HG03066 (cell line): ENCODE measurements around the gene PPIG.
"Not testable (repeated sequence)": the region's sequence is repeated elsewhere in the genome, so short reads cannot be mapped to it uniquely, and the experiment has no call there.

Experiments used
- ATAC-seq: cut with Tn5 transposase; IDR thresholded peaks from one replicate; pipeline ENCODE4 v1.9.1; 2021; ENCODE audit warnings: low read depth; ENCODE audit not compliant: unreplicated experiment

Gene PPIG

GRCh38 chr2:169585673-169586072, 1.5 kb downstream of the PPIG start:
- no peak for ATAC-seq

DNA sequence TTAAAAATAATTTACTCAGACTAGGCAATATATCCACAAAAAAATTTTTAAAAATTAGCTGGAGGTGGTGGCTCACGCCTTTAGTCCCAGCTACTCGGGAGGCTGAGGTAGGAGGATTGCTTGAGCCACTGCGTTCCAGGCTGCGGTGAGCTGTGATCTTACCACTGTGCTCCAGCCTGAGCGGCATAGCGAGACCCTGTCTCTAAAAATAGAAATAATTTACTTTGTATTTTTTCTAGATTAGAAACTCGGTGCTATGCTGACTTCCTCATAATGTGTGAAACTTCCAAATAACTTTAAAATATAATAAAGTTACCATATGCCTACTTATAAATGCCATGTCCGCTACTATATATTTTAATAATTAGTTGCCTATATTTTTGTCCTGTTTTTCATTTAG, 6.7 kb downstream of the PPIG start:
- no peak for ATAC-seq

DNA sequence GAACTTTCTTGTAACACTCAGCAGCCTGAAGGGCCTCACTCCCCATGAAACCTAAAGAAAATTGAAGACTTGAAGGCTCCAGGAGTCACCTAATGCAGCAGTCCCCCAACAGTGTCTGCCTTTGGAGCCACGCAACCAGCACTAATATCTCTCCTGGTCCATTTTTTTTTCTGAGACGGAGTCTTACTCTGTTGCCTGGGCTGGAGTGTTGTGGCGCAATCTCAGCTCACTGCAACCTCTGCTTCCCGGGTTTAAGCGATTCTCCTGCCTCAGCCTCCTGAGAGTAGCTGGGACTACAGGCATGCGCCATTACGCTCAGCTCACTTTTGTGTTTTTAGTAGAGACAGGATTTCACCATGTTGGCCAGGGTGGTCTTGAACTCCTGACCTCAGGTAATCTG, 12.4 kb downstream of the PPIG start:
- ATAC-seq, result not testable (repeated sequence)

- no peak for ATAC-seq
Measured at GRCh38 chr2:169598982-169599381, 14.8 kb downstream of the PPIG start.

- no peak for ATAC-seq
Measured at GRCh38 chr2:169599568-169599967, 15.4 kb downstream of the PPIG start.

GRCh38 chr2:169609264-169609663, 25.1 kb downstream of the PPIG start:
- no peak for ATAC-seq

- ATAC-seq, result no peak
Measured at GRCh38 chr2:169613876-169614275, 29.7 kb downstream of the PPIG start.

GRCh38 chr2:169615982-169616381, 31.8 kb downstream of the PPIG start:
- ATAC-seq, result not testable (repeated sequence)

- no peak for ATAC-seq
Measured at GRCh38 chr2:169619946-169620345, 35.8 kb downstream of the PPIG start.

GRCh38 chr2:169620509-169620908, 36.4 kb downstream of the PPIG start:
- no peak for ATAC-seq

DNA sequence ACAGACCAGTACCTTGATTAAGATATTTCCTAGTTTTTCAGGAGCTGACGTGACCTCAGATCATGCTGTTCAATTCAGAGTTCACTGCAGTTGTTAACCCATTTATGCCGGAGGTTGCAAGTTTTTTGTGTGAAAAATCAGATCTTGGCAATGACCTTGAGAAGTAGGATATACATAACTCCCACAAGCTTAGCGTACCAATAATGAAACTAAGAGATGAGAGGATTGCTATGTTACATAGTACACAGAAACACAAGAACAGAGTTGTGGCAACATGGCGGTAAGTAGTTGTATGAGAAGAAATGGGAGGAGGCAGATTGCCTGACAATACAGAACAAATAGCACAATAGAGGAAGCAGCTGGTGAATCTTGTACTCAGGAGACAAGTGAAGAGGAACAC, 39.1 kb downstream of the PPIG start:
- no peak for ATAC-seq

DNA sequence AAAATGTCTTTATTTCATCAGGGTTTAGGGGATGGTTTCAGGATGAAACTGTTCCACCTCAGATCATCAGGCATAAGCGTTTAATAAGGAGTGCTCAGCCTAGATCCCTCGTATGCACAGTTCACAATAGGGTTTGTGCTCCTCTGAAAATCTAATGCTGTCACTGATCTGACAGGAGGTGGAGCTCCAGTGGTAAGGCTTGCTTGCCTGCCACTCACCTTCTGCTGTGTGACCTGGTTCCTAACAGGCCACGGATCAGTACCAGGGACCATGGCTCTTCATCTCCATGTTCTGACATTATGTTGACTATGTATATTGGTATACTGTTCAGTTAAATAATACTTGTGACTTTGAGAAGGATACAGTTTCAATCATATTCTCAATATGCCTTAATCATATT, 41.6 kb downstream of the PPIG start:
- ATAC-seq, result no peak

- ATAC-seq, result no peak
Measured at GRCh38 chr2:169636440-169637097, 52.4 kb downstream of the PPIG start.

DNA sequence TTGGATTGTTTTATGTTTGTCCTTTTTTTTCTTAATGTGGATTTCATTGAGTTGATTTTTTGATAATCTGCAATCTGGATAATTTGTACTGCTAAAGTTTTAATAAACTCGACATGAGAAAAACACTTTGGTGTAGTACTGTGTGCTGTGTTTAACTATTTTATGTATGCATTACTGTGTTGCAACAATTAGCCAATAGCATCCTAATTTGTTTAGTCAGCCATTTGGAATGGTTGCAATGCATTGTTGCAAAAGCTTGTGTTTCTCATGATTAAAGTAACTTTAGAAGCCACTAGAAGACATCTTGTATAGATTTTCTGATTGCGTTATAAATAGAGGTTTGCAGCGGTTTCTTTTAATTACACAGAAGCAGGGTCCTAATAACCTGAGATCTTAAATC, 53.5 kb downstream of the PPIG start:
- no peak for ATAC-seq

DNA sequence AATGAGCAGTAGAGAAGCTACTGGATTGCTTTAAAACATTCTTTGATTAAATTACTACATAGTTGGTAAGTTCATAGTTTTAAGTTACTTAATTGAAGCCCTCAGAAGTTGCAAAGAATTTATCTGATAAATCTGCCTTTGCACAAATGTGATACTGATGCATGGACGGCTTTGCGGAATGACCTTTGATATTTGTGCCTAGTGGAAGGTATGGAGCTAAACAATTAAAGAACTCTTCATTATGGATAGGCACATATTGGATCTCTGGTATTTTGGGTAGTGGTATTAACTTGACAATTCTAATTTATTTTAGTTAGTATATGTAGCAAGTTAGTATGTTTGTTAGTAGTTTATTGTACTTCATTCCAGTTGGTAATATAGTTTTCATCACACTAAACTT, 56.0 kb downstream of the PPIG start:
- ATAC-seq, result no peak

GRCh38 chr2:169641464-169641863, 57.3 kb downstream of the PPIG start:
- no peak for ATAC-seq

DNA sequence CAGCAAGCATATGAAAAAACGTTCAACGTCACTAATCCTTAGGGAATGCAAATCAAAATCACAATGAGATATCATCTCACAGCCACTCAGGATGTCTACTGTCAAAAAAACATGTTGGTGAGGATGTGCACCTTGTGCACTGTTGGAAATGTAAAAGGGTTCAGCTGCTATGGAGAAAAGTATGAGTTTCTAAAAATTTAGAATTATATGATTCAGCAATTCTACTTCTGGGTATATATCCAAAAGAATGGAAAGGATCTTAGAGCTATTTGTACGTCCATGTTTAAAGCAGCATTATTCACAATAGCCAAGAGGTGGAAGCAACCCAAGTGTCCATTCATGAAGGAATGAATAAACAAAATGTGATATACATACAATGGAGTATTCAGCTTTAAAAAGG, 60.0 kb downstream of the PPIG start:
- ATAC-seq, result no peak

DNA sequence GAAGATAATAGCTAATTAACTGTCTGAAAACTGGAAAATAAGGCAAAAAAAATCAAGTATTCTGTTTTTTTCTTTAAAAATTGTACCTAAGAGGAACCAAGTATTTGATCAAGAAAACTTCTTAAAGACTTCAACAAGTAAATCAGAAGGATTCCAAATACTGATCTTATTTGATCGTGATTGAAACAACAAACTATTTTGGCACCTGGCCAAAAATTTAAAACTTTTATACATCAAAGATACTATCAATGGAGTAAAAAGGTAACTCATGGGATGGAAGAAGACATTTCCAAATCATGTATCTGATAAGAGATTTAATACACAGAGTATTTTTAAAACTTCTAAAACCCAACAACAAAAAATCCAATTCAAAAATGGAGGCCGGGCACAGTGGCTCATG, 63.3 kb downstream of the PPIG start:
- ATAC-seq, result no peak

DNA sequence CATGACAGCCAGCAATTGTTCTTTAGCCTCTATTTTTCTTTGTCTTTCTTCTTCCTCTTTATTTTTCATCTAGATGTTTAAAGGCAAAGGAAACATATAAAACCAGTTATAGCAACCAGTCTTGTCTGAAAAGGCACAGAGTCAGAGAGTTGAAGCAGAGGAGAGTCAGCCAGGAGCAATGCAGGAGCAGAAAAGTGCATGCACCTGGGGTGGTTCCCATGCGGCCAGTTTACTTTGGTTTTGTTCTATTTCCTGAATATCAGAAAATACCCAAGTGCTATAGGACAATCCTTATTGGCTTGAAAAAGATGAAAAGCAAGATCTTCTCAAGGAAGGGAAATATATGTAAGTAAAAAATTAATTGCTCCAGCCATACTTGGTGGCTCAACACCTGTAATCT, 65.1 kb downstream of the PPIG start:
- no peak for ATAC-seq

- ATAC-seq, result no peak
Measured at GRCh38 chr2:169653636-169654035, 69.5 kb downstream of the PPIG start.

GRCh38 chr2:169656164-169656563, 72.0 kb downstream of the PPIG start:
- no peak for ATAC-seq

- ATAC-seq, result no peak
Measured at GRCh38 chr2:169658877-169659276, 74.7 kb downstream of the PPIG start.

- peak; percentile 58 for ATAC-seq
Measured at GRCh38 chr2:169659320-169659719, 75.2 kb downstream of the PPIG start.
